ENCODE results near the gene AK9. TPM values are rescaled to one million over a fixed set of nuclear protein-coding genes. Genes with fewer than 3 reads are reported as not detected.

The AK9 gene
- total and polyA plus RNA-seq, 9 of the 15 experiments (the other 6 are each of a cell fraction or from before 2014, with no cell fraction given) = 0.59 to 1.9 (median 1.2) TPM

GRCh38 chr6:109474995-109475394 lies 216.0 kb downstream of the AK9 start:
- FAIRE-seq = no peak

More at GRCh38 chr6:109474995-109475394, 216.0 kb downstream of the AK9 start:
- Histone ChIP-seq H3K27me3 (ENCODE audit: control insufficient read depth in 2 of 2, insufficient read depth in 2 of 2, low read length in 2 of 2) (no peaks in the 10 kb centered on the region), H3K9ac (ENCODE audit: insufficient read depth in 1 of 2, low read depth in 2 of 2, low read length in 2 of 2) (no peak overlapping the region), H2AFZ (ENCODE audit: low read depth, low read length) (no peak overlapping the region), H3K4me3 (no peak overlapping the region), H3K4me2 (ENCODE audit: insufficient read depth, low read length) (no peak overlapping the region), H3K9me1 (ENCODE audit: control insufficient read depth, insufficient read depth, low read length) (peaks cover 3% of the 10 kb centered on the region), H3K79me2 (ENCODE audit: control insufficient read depth, insufficient read depth, low read length) (peaks cover 37% of the 10 kb centered on the region), H4K20me1 (replicated peaks; ENCODE audit: control insufficient read depth, insufficient read depth, low read length) (0 out of 2 replicates have a peak, but pooled peaks cover 3% of the 10 kb centered on the region), H3K36me3 (ENCODE audit: control insufficient read depth, insufficient read depth, low read length) (peaks cover 92% of the 10 kb centered on the region), H3K9me3 (replicated peaks; ENCODE audit: control insufficient read depth, insufficient read depth, low read depth, low read length) (no peaks in the 10 kb centered on the region), H3K4me1 (replicated peaks in 1 of 2; ENCODE audit: control insufficient read depth in 2 of 2, insufficient read depth in 2 of 2, low read length in 2 of 2) (peaks cover 6 to 16% of the 10 kb centered on the region in 2 experiments; a peak in 4 of 5 replicates), H3K27ac (ENCODE audit: extremely low read depth, low read depth, low read length) (no peak overlapping the region)
- no TSS peak for BruUV-seq (replicated peaks)
- in situ Hi-C loops (cut with MboI) = no loop called here
- ATAC-seq (no peak), DNase-seq (ENCODE audit: extremely low read depth in 1 of 4, low spot score in 3 of 4) (no peak)
- intact Hi-C loops (cut with micrococcal nuclease) = no loop called here
- 81% methylated on average over 4 of the region's 4 CpGs for WGBS (ENCODE audit: insufficient coverage, low coverage, missing lambda C conversion rate)
- POLR2A ChIA-PET = no interaction called here
- no peak for TF ChIP-seq FOXK1 (CRISPR knock-in tag; IDR thresholded peaks at IDR 0.05; ENCODE audit: borderline replicate concordance)
- no peak for TF ChIP-seq ERF (CRISPR knock-in tag; IDR thresholded peaks at IDR 0.05)
- TF ChIP-seq ZC3H11A (IDR thresholded peaks at IDR 0.05; ENCODE audit: low read depth, low read length) = no peak
- no peak for TF ChIP-seq BRF1 (IDR thresholded peaks at IDR 0.05; ENCODE audit: borderline replicate concordance, extremely low read depth, insufficient read length)
- no peak for TF ChIP-seq RAD21 (CRISPR knock-in tag; conservative IDR thresholded peaks at IDR 0.05 in 1 of 2, IDR thresholded peaks at IDR 0.05 in 1 of 2)
- TF ChIP-seq RNF2 (IDR thresholded peaks at IDR 0.05) = no peak
- no peak for TF ChIP-seq ZNF174 (CRISPR knock-in tag; IDR thresholded peaks at IDR 0.05)
- no peak for TF ChIP-seq HDAC2 (IDR thresholded peaks at IDR 0.05)
- no peak for TF ChIP-seq ARID3A (IDR thresholded peaks at IDR 0.05; ENCODE audit: borderline replicate concordance, low read depth, low read length)
- no peak for TF ChIP-seq AFF1 (IDR thresholded peaks at IDR 0.05; ENCODE audit: low read depth in 1 of 2, partially characterized antibody in 2 of 2)
- TF ChIP-seq USF1 (CRISPR knock-in tag; IDR thresholded peaks at IDR 0.05) = no peak
- TF ChIP-seq ZNF717 (CRISPR knock-in tag; IDR thresholded peaks at IDR 0.05) = no peak
- CTCF ChIA-PET (ENCODE audit: low intra/inter-chr PET ratio) = no interaction called here

All from K562 (cell line).